Suppressor macrophage treated with lipopolysaccharide for 1 hour (primary cell): ENCODE data around the gene CHDH.

ENCODE experiments used
- DNase-seq, 3 donors: peaks; one replicate each; pipeline ENCODE4 v3.0.0-alpha.2; 2020 to 2022

The CHDH gene

DNA sequence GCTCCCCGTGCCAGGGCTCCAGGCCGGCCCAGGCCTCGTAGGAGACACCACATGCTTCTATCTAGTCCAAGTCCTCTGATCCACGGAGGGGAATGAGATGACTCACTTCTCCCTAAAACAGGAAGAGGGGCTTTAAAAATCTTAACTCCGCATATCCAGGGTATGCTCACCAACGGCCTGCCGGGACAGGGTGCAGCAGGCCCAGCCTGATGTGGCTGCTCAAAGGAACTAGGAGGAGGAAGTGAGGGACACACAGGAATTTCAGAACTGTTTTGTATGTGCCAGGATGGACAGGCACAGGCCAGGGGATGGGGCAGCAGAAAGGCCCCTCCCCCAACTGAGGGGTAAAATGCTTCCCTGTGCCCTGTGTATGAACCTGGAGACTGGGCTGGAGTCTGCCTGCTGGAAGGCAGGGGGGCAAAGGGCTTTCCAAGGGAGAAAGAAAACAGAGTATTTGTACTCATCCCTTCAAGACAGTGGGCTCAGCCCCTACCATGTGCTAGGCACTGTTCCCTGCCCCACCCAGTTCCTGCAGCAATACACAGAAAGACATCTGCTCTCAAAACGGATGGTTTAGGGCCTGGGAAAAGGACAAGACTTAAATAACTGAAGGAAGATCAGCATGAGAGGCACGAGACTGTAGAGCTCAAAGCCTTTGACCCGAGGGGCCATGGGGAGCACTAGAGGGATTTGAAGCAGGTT, 22.1 kb downstream of the CHDH start:
- DNase-seq = no peak

GRCh38 chr3:53823026-53823955, 22.9 kb downstream of the CHDH start:
- no peak for DNase-seq

DNA sequence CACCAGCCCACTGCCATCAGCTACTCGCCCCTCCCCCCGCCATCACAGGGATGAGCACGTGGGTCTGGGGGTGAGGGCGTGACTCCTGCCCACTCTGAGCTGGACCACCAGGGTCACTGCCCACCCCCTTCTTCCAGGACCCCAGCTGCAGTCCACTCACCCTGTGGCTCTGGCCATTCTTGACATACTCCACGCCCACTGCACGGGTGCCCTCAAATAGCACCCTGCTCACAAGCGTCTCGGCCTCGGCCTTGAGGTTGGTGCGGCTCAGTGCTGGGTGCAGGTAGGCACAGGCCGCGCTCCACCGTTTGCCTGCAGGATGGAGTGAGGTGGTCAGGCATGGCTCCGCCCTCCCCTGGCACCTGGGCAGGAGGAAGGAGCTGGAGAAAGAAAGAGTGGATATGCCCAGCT, 23.9 kb downstream of the CHDH start:
- no peak for DNase-seq

GRCh38 chr3:53821631-53822121, 24.5 kb downstream of the CHDH start:
- no peak for DNase-seq

- no peak for DNase-seq
Measured at GRCh38 chr3:53820756-53821580, 25.3 kb downstream of the CHDH start.

- DNase-seq = no peak
Measured at GRCh38 chr3:53820084-53820483, 26.1 kb downstream of the CHDH start.

DNA sequence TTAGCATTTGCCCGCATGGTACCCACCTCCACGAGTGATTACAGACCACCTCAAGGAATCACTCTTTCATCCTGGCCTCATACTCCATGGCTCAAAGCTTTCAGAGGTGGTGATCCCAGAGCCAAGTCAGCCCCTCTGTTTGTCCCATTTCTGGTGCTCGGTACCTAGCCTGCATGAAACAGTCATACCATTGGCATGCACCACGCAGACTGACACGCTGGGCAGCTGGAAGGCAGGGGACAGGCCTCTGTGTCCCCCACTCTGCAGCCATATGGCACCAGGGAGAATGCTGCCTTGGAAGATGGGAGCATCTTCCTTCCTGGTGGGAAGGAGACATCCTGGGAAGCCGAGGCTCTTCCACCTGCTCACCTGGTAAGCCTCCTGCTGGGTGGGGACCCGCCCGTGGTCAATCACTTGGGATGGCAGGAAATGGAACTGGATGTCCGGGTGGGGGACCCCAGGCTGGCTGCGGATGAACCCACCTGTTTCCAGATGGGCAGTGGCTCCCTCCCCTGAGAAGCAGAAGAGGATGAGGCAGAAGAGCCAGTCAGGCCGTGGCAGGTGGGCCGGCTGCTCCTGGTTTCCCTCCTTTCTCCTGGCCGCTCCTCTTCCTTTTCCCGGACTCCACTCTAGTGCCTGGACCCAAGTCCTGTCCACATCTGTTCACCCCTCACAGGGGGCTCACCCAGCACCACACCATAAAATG, 26.9 kb downstream of the CHDH start:
- no peak for DNase-seq

DNA sequence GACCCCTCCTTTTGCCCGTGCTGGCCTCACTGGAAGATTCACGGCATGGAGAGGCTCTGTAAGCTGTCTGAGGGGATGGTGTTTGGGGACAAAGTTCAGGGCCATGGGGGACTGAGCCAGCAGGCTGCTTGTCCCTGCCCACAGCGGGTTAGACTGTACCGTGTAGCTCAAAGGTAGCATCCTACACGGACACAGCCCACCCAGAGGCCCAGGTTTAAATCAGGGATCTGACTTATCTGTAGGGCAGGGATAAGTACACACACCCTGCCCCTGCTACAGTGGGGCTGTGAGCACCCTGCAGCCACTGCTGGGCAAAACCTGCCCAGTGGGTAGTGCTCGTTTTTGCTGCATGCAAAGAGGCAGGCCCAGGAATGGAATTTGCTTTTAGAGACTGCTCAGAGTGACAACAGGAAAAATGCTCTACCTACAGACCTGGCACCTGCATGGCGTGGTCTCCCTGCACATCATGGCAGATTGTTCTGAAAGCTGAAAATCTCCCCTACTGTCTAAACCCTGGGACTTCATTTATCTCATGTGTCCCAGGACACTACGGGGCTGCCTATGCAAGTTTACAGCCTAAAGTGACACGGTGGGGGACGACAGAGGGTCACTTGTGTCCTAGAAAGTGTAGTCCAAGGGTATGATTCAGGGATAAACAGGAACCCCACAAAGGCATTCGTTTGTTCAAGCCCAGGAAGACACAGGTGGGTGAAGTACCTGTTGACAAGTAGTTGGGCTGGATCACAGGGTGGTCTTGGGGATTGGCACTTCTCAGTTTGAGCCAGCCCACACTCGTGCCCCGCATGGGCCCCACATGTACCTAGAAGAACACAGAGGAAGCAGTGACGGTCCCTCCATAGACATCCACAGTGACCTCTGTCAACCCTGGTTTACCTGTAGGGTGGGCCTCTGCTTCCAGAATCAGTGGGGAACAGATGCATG, 27.7 kb downstream of the CHDH start:
- DNase-seq = no peak

GRCh38 chr3:53817809-53818208, 28.4 kb downstream of the CHDH start:
- DNase-seq = no peak

- no peak for DNase-seq
Measured at GRCh38 chr3:53817211-53817610, 29.0 kb downstream of the CHDH start.

DNA sequence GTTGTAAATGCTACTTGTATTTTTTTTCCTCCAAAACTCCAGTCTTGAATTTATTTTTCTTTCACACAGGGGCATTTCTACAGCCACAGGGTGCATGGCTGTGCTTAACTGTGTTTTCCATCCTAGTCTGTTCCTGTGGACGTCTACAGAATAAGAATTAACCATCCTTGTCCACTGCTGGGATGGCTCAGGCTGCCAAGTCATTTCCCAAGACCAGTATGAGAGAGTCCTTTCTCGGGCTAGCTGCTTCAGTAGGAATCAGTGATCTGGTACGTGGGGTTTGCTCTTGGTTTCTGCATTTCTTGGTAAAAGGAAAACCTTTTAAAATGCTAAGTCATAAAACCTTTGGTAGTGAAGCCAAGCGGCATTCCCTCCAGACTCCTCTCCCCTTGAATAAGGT, 29.8 kb downstream of the CHDH start:
- DNase-seq = no peak

GRCh38 chr3:53815651-53816050, 30.6 kb downstream of the CHDH start:
- no peak for DNase-seq

- no peak for DNase-seq
Measured at GRCh38 chr3:53815067-53815466, 31.2 kb downstream of the CHDH start.

DNA sequence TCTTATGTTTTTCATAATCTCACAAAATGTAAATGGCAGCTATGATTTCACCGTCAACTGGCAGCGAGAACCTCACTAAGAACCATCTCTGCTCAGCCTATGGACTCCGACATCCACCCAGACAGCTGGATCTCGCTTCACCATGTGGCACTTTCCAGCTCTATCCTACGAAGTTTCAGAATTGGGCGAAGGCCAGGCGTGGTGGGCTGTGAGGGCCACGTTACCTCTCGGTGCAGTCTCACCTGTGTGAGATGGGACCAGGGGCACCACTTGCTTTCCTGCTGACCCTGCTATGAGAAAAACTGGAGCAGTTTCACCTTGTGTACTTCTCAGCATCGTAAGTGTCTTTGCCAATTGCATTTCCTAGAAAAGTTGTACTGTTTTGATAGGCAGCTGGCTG, 32.3 kb downstream of the CHDH start:
- no peak for DNase-seq

- DNase-seq = no peak
Measured at GRCh38 chr3:53813229-53813628, 33.0 kb downstream of the CHDH start.

- DNase-seq = no peak
Measured at GRCh38 chr3:53812434-53812833, 33.8 kb downstream of the CHDH start.

DNA sequence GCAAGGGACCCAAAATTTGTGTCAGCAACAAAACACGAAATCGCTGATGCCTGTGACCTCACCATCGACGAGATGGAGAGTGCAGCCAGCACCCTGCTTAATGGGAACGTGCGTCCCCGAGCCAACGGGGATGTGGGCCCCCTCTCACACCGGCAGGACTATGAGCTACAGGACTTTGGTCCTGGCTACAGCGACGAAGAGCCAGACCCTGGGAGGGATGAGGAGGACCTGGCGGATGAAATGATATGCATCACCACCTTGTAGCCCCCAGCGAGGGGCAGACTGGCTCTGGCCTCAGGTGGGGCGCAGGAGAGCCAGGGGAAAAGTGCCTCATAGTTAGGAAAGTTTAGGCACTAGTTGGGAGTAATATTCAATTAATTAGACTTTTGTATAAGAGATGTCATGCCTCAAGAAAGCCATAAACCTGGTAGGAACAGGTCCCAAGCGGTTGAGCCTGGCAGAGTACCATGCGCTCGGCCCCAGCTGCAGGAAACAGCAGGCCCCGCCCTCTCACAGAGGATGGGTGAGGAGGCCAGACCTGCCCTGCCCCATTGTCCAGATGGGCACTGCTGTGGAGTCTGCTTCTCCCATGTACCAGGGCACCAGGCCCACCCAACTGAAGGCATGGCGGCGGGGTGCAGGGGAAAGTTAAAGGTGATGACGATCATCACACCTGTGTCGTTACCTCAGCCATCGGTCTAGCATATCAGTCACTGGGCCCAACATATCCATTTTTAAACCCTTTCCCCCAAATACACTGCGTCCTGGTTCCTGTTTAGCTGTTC, 34.9 kb downstream of the CHDH start:
- DNase-seq = no peak

DNA sequence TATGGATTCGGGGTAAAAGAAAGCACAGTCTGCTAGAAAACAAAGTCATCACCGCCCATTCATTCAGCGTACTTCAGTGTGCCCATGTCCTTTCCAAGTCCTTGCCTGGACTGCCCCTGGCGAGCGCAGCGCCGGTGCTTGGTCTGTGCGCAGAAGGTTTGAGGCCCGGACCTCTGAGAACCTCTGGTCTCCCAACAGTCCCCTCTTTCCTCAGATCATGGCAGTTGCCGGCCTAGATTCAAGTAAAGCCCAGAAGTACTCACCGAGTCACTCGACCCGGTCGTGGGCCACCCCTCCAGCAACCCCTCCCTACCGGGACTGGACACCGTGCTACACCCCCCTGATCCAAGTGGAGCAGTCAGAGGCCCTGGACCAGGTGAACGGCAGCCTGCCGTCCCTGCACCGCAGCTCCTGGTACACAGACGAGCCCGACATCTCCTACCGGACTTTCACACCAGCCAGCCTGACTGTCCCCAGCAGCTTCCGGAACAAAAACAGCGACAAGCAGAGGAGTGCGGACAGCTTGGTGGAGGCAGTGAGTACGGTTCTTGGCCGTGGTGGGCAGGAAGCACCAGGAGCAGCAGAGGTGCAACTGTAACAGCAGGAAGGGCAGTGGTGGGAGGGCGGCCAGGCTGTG, 36.3 kb downstream of the CHDH start:
- no peak for DNase-seq

- DNase-seq = no peak
Measured at GRCh38 chr3:53809267-53809666, 37.0 kb downstream of the CHDH start.

DNA sequence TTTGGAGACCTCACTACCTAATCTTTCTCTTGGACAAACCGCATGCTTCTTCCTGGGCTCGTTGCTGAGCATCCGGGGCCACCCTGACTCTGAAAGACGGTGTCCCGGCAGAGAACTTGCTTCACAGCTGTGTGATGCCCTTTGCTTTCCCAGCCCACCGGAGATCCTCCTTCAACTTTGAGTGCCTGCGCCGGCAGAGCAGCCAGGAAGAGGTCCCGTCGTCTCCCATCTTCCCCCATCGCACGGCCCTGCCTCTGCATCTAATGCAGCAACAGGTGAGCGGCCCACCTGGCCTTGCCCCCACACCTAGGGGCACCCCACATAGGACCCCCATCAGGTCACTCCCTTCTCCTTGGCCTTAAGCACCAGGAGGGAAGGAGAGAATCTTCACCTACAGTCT, 37.7 kb downstream of the CHDH start:
- no peak for DNase-seq
